Inferior parietal cortex (tissue), 1 donor: ENCODE measurements around the gene LRBA.
A peak's percentile ranks its signal among the peaks of the same experiment; 100 is the strongest.

Experiments used
- DNase-seq: peaks from one replicate; pipeline ENCODE4 v3.0.0-alpha.2; 2016; ENCODE audit errors: extremely low spot score

The LRBA gene

GRCh38 chr4:150375025-150375424 is 640.1 kb downstream of the LRBA start:
- no peak for DNase-seq

GRCh38 chr4:150371869-150372268 is 643.2 kb downstream of the LRBA start:
- no peak for DNase-seq

- peak; percentile 17 for DNase-seq
These were observed 645.4 kb downstream of the LRBA start for GRCh38 chr4:150369434-150370380.

GRCh38 chr4:150368667-150369066 is 646.4 kb downstream of the LRBA start:
- DNase-seq = peak; percentile 17

- DNase-seq = no peak
These were observed 647.8 kb downstream of the LRBA start for GRCh38 chr4:150367326-150367725.

- no peak for DNase-seq
These were observed 648.5 kb downstream of the LRBA start for GRCh38 chr4:150366487-150366999.

GRCh38 chr4:150363721-150364688 is 651.1 kb downstream of the LRBA start:
- no peak for DNase-seq

- DNase-seq = no peak
These were observed 656.4 kb downstream of the LRBA start for GRCh38 chr4:150358691-150359090.

GRCh38 chr4:150357829-150358228 is 657.3 kb downstream of the LRBA start:
- DNase-seq = no peak

GRCh38 chr4:150355858-150356455 is 659.1 kb downstream of the LRBA start:
- DNase-seq = no peak

- no peak for DNase-seq
These were observed 659.7 kb downstream of the LRBA start for GRCh38 chr4:150355418-150355817.

- DNase-seq = no peak
These were observed 660.8 kb downstream of the LRBA start for GRCh38 chr4:150354214-150354796.

- no peak for DNase-seq
These were observed 667.0 kb downstream of the LRBA start for GRCh38 chr4:150348079-150348478.

- no peak for DNase-seq
These were observed 669.8 kb downstream of the LRBA start for GRCh38 chr4:150345207-150345744.

- no peak for DNase-seq
These were observed 671.3 kb downstream of the LRBA start for GRCh38 chr4:150343796-150344195.

- DNase-seq = no peak
These were observed 672.1 kb downstream of the LRBA start for GRCh38 chr4:150342945-150343344.

- DNase-seq = no peak
These were observed 677.4 kb downstream of the LRBA start for GRCh38 chr4:150337734-150338133.

GRCh38 chr4:150336676-150337412 is 678.2 kb downstream of the LRBA start:
- DNase-seq = no peak

- no peak for DNase-seq
These were observed 682.1 kb downstream of the LRBA start for GRCh38 chr4:150332961-150333360.

- DNase-seq = no peak
These were observed 683.0 kb downstream of the LRBA start for GRCh38 chr4:150332086-150332485.
